Heart left ventricle (tissue), 16 donors: ENCODE results near the gene LONRF2. TPM values are rescaled to one million over a fixed set of nuclear protein-coding genes. Genes with fewer than 3 reads are reported as not detected.
A peak's percentile ranks its signal among the peaks of the same experiment; 100 is the strongest.

Experiments
- ATAC-seq, 4 donors: fragments of 200-7000 bp; cut with Tn5 transposase; one replicate each; pipeline ENCODE4 v1.9.1; 2020 to 2022; ENCODE audit warnings: moderate library complexity in 4 of 4, mild to moderate bottlenecking in 3 of 4, moderate number of reproducible peaks in 1 of 4
- DNase-seq, 5 donors: peaks; one replicate each; pipeline ENCODE4 v3.0.0-alpha.2; 2020
- H3K27ac ChIP-seq, 12 donors: fragments of 200-600 bp; sonication (generic) in 4 of 12; one replicate each; pipeline versions ENCODE4 v1.5.0 to v1.8.0; 2016 to 2022; ENCODE audit warnings: mild to moderate bottlenecking in 2 of 12
- H3K27me3 ChIP-seq, 9 donors: fragments of 200-600 bp; sonication (generic) in 2 of 9; one replicate each; pipeline versions ENCODE4 v1.5.1 to v1.8.0; 2016 to 2022; ENCODE audit warnings: mild to moderate bottlenecking in 3 of 9
- H3K36me3 ChIP-seq, 9 donors: fragments of 200-600 bp; sonication (generic) in 2 of 9; one replicate each; pipeline versions ENCODE4 v1.5.0 to v1.8.0; 2018 to 2022; ENCODE audit warnings: mild to moderate bottlenecking in 2 of 9
- H3K4me1 ChIP-seq, 12 donors: fragments of 200-600 bp; sonication (generic) in 4 of 12; one replicate each; pipeline versions ENCODE4 v1.5.0 to v1.8.0; 2016 to 2022; ENCODE audit warnings: mild to moderate bottlenecking in 3 of 12
- H3K4me3 ChIP-seq, 12 donors: fragments of 200-600 bp; sonication (generic) in 4 of 12; one replicate each; pipeline versions ENCODE4 v1.5.0 to v1.8.0; 2017 to 2022; ENCODE audit warnings: mild to moderate bottlenecking in 9 of 12, moderate library complexity in 4 of 12
- H3K9me3 ChIP-seq, 12 donors: fragments of 200-600 bp; sonication (generic) in 4 of 12; one replicate each; pipeline versions ENCODE4 v1.5.0 to v1.8.0; 2016 to 2022; ENCODE audit warnings: mild to moderate bottlenecking in 1 of 12
- CTCF ChIP-seq, 12 donors: fragments of 200-600 bp; sonication (generic) in 4 of 12; IDR thresholded peaks; one replicate each; pipeline versions ENCODE4 v1.5.0 to v1.8.0; 2018 to 2022; ENCODE audit warnings: antibody characterized with exemption in 12 of 12, mild to moderate bottlenecking in 5 of 12
- POLR2A ChIP-seq, 2 donors: fragments of 450-650 bp; IDR thresholded peaks; one replicate each; pipeline ENCODE4 v1.6.1; 2017; ENCODE audit warnings: antibody characterized with exemption in 2 of 2, mild to moderate bottlenecking in 2 of 2, moderate library complexity in 2 of 2
- WGBS, 4 donors: extraction: QIAGEN DNeasy Blood & Tissue Kit in 2 of 4; methylation state at CpG; one replicate each; pipeline versions ENCODE4 v1.1.5 to v1.1.7; 2013 to 2018; 5-methylcytosine and 5-hydroxymethylcytosine counted together
- intact Hi-C, 10 donors: fragments of 100-400 bp; cut with DNase I; formaldehyde crosslinking; loops; one replicate each; pipeline versions ENCODE4 v1.11.1 to v1.14.2; 2022
- polyA plus RNA-seq, 2 donors: library from polyadenylated mRNA; stranded (reverse); fragments of 200-250 nt; gene quantifications; one replicate each; pipeline ENCODE4 v1.2.3, GENCODE V29; 2013
- total RNA-seq, 9 donors: library from RNA; depleted of rRNA in 2 of 9; stranded (reverse); fragments of >200 nt in 2 of 9; fragmentation: NEBNext Ultra II Directional in 3 of 9; extraction: Animal tissue kit (Norgen Biotek cat#: 25700) in 3 of 9; gene quantifications; one replicate each; pipeline versions ENCODE4 v1.1.0 to v1.2.4, GENCODE V29; 2016 to 2023
- donor health status: ischemic (EF 13 %, LVEDD 7.1; RV severe dilation, severe dysfunction).
- donor health status: healthy with polysubstance abuse.
- donor health status: DM: no; HTN: yes; CAD: no.
- donor health status: DM: no; HTN: no; CAD: no.
- donor health status: ischemic (EF 25% LVEDD 6.9; RV normal size, moderate dysfunction).
- donor health status: ischemic (EF 25% LVEDD 5.7; RV mildly dilated, moderate dysfunction).
- donor health status: healthy.
- donor health status: DM: yes; HTN: yes; CAD: no.
- donor health status: ischemic (EF 35%, LVEDD 5.7; RV mildly dilated, moderate dysfunction).
- donor health status: nonischemic (EF 11% LVEDD 7.7; RV severe dilation, severe dysfunction).
- donor health status: DM: yes; HTN: yes; CAD: no.
- donor health status: PGD.
- donor health status: ischemic (EF 29% LVEDD 5.4; RV normal size, mild dysfunction).
- donor health status: nonischemic (EF 23%, LVEDD 6.1; RV moderate dilation, normal function).

The LONRF2 gene
- total and polyA plus RNA-seq, 11 donors: 2.4 to 29.7 (median 16.5) TPM

- no peak for ATAC-seq
- WGBS, 4 donors: 79 to 87% (median 84%) methylated on average over 4 of the region's 4 CpGs
- no peak for DNase-seq
- peaks cover 0 to 25% (median 0%) of the 10 kb centered on the region in 9 donors for H3K27me3 ChIP-seq
- no peak for TF ChIP-seq CTCF (IDR thresholded peaks at IDR 0.05)
- H3K9me3 ChIP-seq: no peaks in the 10 kb centered on the region
- intact Hi-C loops: no loop called here
- H3K4me1 ChIP-seq: peaks cover 0 to 1% (median 0%) of the 10 kb centered on the region in 12 donors
- H3K4me3 ChIP-seq: no peak overlapping the region
- H3K27ac ChIP-seq: no peak overlapping the region
- no peaks in the 10 kb centered on the region for H3K36me3 ChIP-seq
Measured at GRCh38 chr2:100327742-100328141, 5.4 kb upstream of the LONRF2 start.

GRCh38 chr2:100321179-100321865, 979 bp downstream of the LONRF2 start:
- TF ChIP-seq POLR2A (IDR thresholded peaks at IDR 0.05): no peak
- peak in 6 of 12 donors; percentile 23 to 43 (median 32) for TF ChIP-seq CTCF (IDR thresholded peaks at IDR 0.05)
- 0 to 4% (median 1%) methylated on average over 8 to 77 of the region's 77 CpGs for WGBS, 4 donors
- peaks cover 0 to 22% (median 3%) of the 10 kb centered on the region in 12 donors for H3K4me1 ChIP-seq
- peak overlapping the region; percentile 0 to 87 (median 76) for H3K27ac ChIP-seq
- peaks cover 0 to 15% (median 11%) of the 10 kb centered on the region in 12 donors for H3K9me3 ChIP-seq
- peaks cover 0 to 61% (median 0%) of the 10 kb centered on the region in 9 donors for H3K27me3 ChIP-seq
- DNase-seq: peak; percentile 15 to 66 (median 46)
- peak; percentile 44 to 68 (median 64) for ATAC-seq
- H3K36me3 ChIP-seq: no peaks in the 10 kb centered on the region
- H3K4me3 ChIP-seq: peak overlapping the region; percentile 32 to 80 (median 60)
- intact Hi-C loops: no loop called here

- Histone ChIP-seq H3K27ac (peak overlapping the region; percentile 0 to 87 (median 74)), H3K9me3 (peaks cover 0 to 15% (median 11%) of the 10 kb centered on the region in 12 donors), H3K4me1 (peaks cover 0 to 22% (median 3%) of the 10 kb centered on the region in 12 donors), H3K27me3 (peaks cover 0 to 61% (median 0%) of the 10 kb centered on the region in 9 donors), H3K36me3 (no peaks in the 10 kb centered on the region), H3K4me3 (peak overlapping the region; percentile 22 to 80 (median 57))
- peak; percentile 58 to 86 (median 71) for ATAC-seq
- TF ChIP-seq CTCF (IDR thresholded peaks at IDR 0.05) (no peak), POLR2A (IDR thresholded peaks at IDR 0.05) (no peak)
- intact Hi-C loops: no loop called here
- 32 to 48% (median 40%) methylated on average over 16 to 19 of the region's 19 CpGs for WGBS, 4 donors
- no peak for DNase-seq
Measured at GRCh38 chr2:100320547-100321178, 1.6 kb downstream of the LONRF2 start.

GRCh38 chr2:100317634-100318033, 4.7 kb downstream of the LONRF2 start:
- no peaks in the 10 kb centered on the region for H3K36me3 ChIP-seq
- H3K27me3 ChIP-seq: peaks cover 0 to 35% (median 0%) of the 10 kb centered on the region in 9 donors
- H3K27ac ChIP-seq: no peak overlapping the region
- DNase-seq (no peak), ATAC-seq (no peak)
- H3K4me3 ChIP-seq: no peak overlapping the region
- H3K9me3 ChIP-seq: peaks cover 0 to 15% (median 11%) of the 10 kb centered on the region in 12 donors
- H3K4me1 ChIP-seq: peaks cover 0 to 21% (median 3%) of the 10 kb centered on the region in 12 donors
- intact Hi-C loops: no loop called here
- WGBS, 4 donors: 83 to 89% (median 87%) methylated on average over 1 of the region's 1 CpG
- TF ChIP-seq CTCF (IDR thresholded peaks at IDR 0.05) (no peak), POLR2A (IDR thresholded peaks at IDR 0.05) (no peak)
